GM12878 (cell line): Measurements from ENCODE around the gene RHBDF2. TPM values are rescaled to one million over a fixed set of nuclear protein-coding genes. Genes with fewer than 3 reads are reported as not detected.
A peak's percentile ranks its signal among the peaks of the same experiment; 100 is the strongest.

Experiments used
- ATAC-seq: fragments of 200-7000 bp; cut with Tn5 transposase; 3 replicates; pipeline ENCODE4 v1.9.1; 2020; ENCODE audit warnings: mild to moderate bottlenecking, moderate library complexity
- BruUV-seq: library from RNA; stranded (reverse); fragments of 400-500 nt; replicated peaks from 2 replicates; lab custom pipeline; 2021; lab: Mats Ljungman, UMichigan
- CTCF ChIA-PET: fragments of 300-600 bp; sonication (Branson Sonifier 250); formaldehyde crosslinking; extraction: SDS; loops from one replicate; lab custom pipeline; 2021; ENCODE audit warnings: inconsistent platforms; lab: Yijun Ruan, JAX
- POLR2A ChIA-PET: fragments of 350-600 bp; formaldehyde crosslinking; extraction: SDS; loops from one replicate; lab custom pipeline; 2021; ENCODE audit warnings: inconsistent platforms; lab: Charles Lee
- RAD21 ChIA-PET: fragments of 300-600 bp; sonication (Branson Sonifier 250); formaldehyde crosslinking; loops from one replicate; lab custom pipeline; 2023; ENCODE audit warnings: antibody characterized with exemption; ENCODE audit not compliant: unreplicated experiment; lab: Charles Lee
- SMC1A ChIA-PET: fragments of 300-600 bp; sonication (Branson Sonifier 250); formaldehyde crosslinking; loops from one replicate; lab custom pipeline; 2023; ENCODE audit not compliant: unreplicated experiment, uncharacterized antibody; lab: Charles Lee
- DNase-seq: peaks from one replicate; pipeline ENCODE4 v3.0.0-alpha.2; 2011; ENCODE audit warnings: low read depth, low spot score
- FAIRE-seq: peaks from 3 replicates; lab custom pipeline; 2011; peaks lifted over from hg19 to GRCh38; lab: Jason Lieb, UNC
- H2AFZ ChIP-seq: 2 replicates; pipeline ENCODE4 v1.6.0; 2011; ENCODE audit warnings: low read depth, low read length, control low read depth; ENCODE audit not compliant: control insufficient read depth
- H3K27ac ChIP-seq: 2 replicates; pipeline ENCODE4 v1.5.1; 2011; ENCODE audit warnings: control low read depth; ENCODE audit not compliant: control insufficient read depth, insufficient read depth
- H3K27me3 ChIP-seq, 2 experiments: replicated peaks in 1 of 2; 2 replicates each; pipeline versions ENCODE4 v1.6.0 to v1.6.1; 2011; ENCODE audit warnings: low read length in 1 of 2; ENCODE audit not compliant: control insufficient read depth in 2 of 2, insufficient read depth in 2 of 2
- H3K36me3 ChIP-seq, 2 experiments: 2 replicates each; pipeline ENCODE4 v1.5.1; 2011; ENCODE audit warnings: low read length in 1 of 2; ENCODE audit not compliant: control insufficient read depth in 2 of 2, insufficient read depth in 2 of 2
- H3K4me1 ChIP-seq: 2 replicates; pipeline ENCODE4 v1.6.1; 2011; ENCODE audit warnings: mild to moderate bottlenecking, low read length, moderate library complexity, mixed read lengths; ENCODE audit not compliant: control insufficient read depth, insufficient read depth
- H3K4me2 ChIP-seq: 2 replicates; pipeline ENCODE4 v1.6.0; 2011; ENCODE audit warnings: control low read depth; ENCODE audit not compliant: control insufficient read depth, insufficient read depth
- H3K4me3 ChIP-seq: fragments of 200-600 bp; sonication (generic); 2 replicates; pipeline ENCODE4 v1.5.1; 2016
- H3K79me2 ChIP-seq: 2 replicates; pipeline ENCODE4 v1.6.0; 2011; ENCODE audit warnings: low read length; ENCODE audit not compliant: control insufficient read depth, insufficient read depth
- H3K9ac ChIP-seq: 2 replicates; pipeline ENCODE4 v1.8.0; 2011; ENCODE audit warnings: low read length, control low read depth, mixed read lengths; ENCODE audit not compliant: control insufficient read depth, insufficient read depth
- H3K9me3 ChIP-seq: replicated peaks from 3 replicates; pipeline ENCODE4 v1.5.1; 2011; ENCODE audit warnings: mild to moderate bottlenecking, low read length; ENCODE audit not compliant: control insufficient read depth, insufficient read depth
- H4K20me1 ChIP-seq: 2 replicates; pipeline ENCODE4 v1.6.0; 2011; ENCODE audit not compliant: control insufficient read depth, insufficient read depth
- EP300 ChIP-seq, 2 experiments: fragments of 150-350 bp in 1 of 2; IDR thresholded peaks; 2 replicates each; pipeline ENCODE4 v1.6.1; 2011 to 2012; ENCODE audit warnings: low read depth in 2 of 2, low read length in 2 of 2, borderline replicate concordance in 1 of 2, improper control_type of control experiment in 1 of 2, inconsistent platforms in 1 of 2; ENCODE audit not compliant: control insufficient read depth in 1 of 2
- MTA2 ChIP-seq: fragments of 450-650 bp; IDR thresholded peaks from 2 replicates; pipeline ENCODE4 v1.6.1; 2016; ENCODE audit warnings: low read depth, mild to moderate bottlenecking, moderate library complexity
- PAX5 ChIP-seq: IDR thresholded peaks from 2 replicates; pipeline ENCODE4 v1.6.1; 2011; ENCODE audit warnings: low read depth, low read length, borderline replicate concordance
- SMC3 ChIP-seq: IDR thresholded peaks from 2 replicates; pipeline ENCODE4 v1.6.1; 2011; ENCODE audit warnings: low read length, improper control_type of control experiment, borderline replicate concordance
- TCF12 ChIP-seq: IDR thresholded peaks from 2 replicates; pipeline ENCODE4 v1.6.1; 2011; ENCODE audit warnings: low read depth, mild to moderate bottlenecking, low read length
- WGBS: methylation state at CpG from one replicate; pipeline ENCODE4 v1.1.6; 2016; ENCODE audit warnings: low lambda C conversion rate; ENCODE audit not compliant: insufficient replicate concordance, insufficient coverage; ENCODE audit errors: missing lambda C conversion rate; 5-methylcytosine and 5-hydroxymethylcytosine counted together
- in situ Hi-C: fragments of 300-500 bp; cut with MboI; formaldehyde crosslinking; loops from 9 replicates; pipeline ENCODE4 v1.14.3; 2018; ENCODE audit warnings: mixed read lengths
- intact Hi-C: fragments of 100-400 bp; cut with micrococcal nuclease; formaldehyde crosslinking; loops from one replicate; pipeline ENCODE4 v1.14.2; 2022; ENCODE audit not compliant: unreplicated experiment
- polyA plus RNA-seq, 11 experiments: library from polyadenylated mRNA; depleted of rRNA in 4 of 11; unstranded in 6 of 11; stranded (reverse) in 5 of 11; fragments of >200 nt; fragmentation: Nextera tagmentation in 4 of 11; fragmentation: Illumina TruSeq in 1 of 11; extraction: Ambion mirVana in 4 of 11; extraction: Trizol in 1 of 11; gene quantifications; 1 replicate in 1 of 11; 2 replicates in 10 of 11; pipeline versions ENCODE4 v1.2.1 to v1.2.3, GENCODE V29; 2011 to 2016; ENCODE audit warnings: inconsistent platforms in 2 of 11, missing spikeins in 2 of 11, low read depth in 1 of 11
- total RNA-seq, 4 experiments: library from RNA; depleted of rRNA in 3 of 4; stranded (reverse); fragments of >200 nt in 3 of 4; fragmentation: Illumina TruSeq in 1 of 4; extraction: Trizol in 1 of 4; gene quantifications; 2 replicates each; pipeline versions ENCODE4 v1.2.1 to v1.2.3, GENCODE V29; 2013 to 2021
- TF ChIP-seq, protein P1 (sequence below): fragments of 450-650 bp; IDR thresholded peaks from 2 replicates; pipeline ENCODE4 v1.6.1; 2017; ENCODE audit warnings: mild to moderate bottlenecking, moderate library complexity
- TF ChIP-seq, protein P2 (sequence below): fragments of 450-650 bp; IDR thresholded peaks from 2 replicates; pipeline ENCODE4 v1.6.1; 2016; ENCODE audit warnings: mild to moderate bottlenecking, moderate library complexity, borderline replicate concordance
- TF ChIP-seq, protein P3 (sequence below): IDR thresholded peaks from 2 replicates; pipeline ENCODE4 v1.6.1; 2012; ENCODE audit warnings: mild to moderate bottlenecking, low read depth, low read length

RHBDF2 gene
- total and polyA plus RNA-seq, 10 of the 15 experiments (the other 5 are each of a cell fraction or from before 2014, with no cell fraction given): 0.97 to 43.0 (median 18.7) TPM

- BruUV-seq: no TSS peak
- CTCF ChIA-PET: interaction anchor here (1.0 to 3.5 kb wide), 9 partner anchors 8 to 84 kb away, joined by 3 to 35 read pairs (median 4); partner anchors contain the start of genes AANAT and RHBDF2
- peak; percentile 75 for FAIRE-seq
- Histone ChIP-seq H3K27me3 (no peaks in the 10 kb centered on the region), H4K20me1 (no peaks in the 10 kb centered on the region), H2AFZ (peak overlapping the region; percentile 10; the same call in 1 of the 2 replicates), H3K36me3 (no peaks in the 10 kb centered on the region; a peak in 3 of 4 replicates), H3K4me3 (peak overlapping the region; percentile 47; the same call in 1 of the 2 replicates), H3K27ac (peak overlapping the region; percentile 80), H3K9ac (peak overlapping the region; percentile 40), H3K9me3 (no peaks in the 10 kb centered on the region), H3K4me1 (peaks cover 60% of the 10 kb centered on the region), H3K79me2 (peaks cover 42% of the 10 kb centered on the region), H3K4me2 (peak overlapping the region; percentile 83)
- DNase-seq: peak; percentile 58
- 10% methylated on average over 11 of the region's 11 CpGs for WGBS
- RAD21 ChIA-PET: interaction anchor here (0.7 to 6.4 kb wide), 13 partner anchors 9 to 315 kb away, joined by 3 to 50 read pairs (median 3); partner anchors contain the start of gene RHBDF2
- peak; percentile 70 for ATAC-seq
- SMC1A ChIA-PET: interaction anchor here (1.1 to 4.6 kb wide), 5 partner anchors 10 to 36 kb away, joined by 4 to 49 read pairs (median 11); partner anchors contain the start of gene AANAT
- intact Hi-C loops (no loop called here), in situ Hi-C loops (no loop called here)
- POLR2A ChIA-PET: interaction anchor here (0.7 to 4.1 kb wide), 9 partner anchors 9 to 637 kb away, joined by 3 to 49 read pairs (median 3); partner anchors contain the start of genes RHBDF2 and WBP2
- TF ChIP-seq SMC3: no peak
- TF ChIP-seq, protein P1, sequence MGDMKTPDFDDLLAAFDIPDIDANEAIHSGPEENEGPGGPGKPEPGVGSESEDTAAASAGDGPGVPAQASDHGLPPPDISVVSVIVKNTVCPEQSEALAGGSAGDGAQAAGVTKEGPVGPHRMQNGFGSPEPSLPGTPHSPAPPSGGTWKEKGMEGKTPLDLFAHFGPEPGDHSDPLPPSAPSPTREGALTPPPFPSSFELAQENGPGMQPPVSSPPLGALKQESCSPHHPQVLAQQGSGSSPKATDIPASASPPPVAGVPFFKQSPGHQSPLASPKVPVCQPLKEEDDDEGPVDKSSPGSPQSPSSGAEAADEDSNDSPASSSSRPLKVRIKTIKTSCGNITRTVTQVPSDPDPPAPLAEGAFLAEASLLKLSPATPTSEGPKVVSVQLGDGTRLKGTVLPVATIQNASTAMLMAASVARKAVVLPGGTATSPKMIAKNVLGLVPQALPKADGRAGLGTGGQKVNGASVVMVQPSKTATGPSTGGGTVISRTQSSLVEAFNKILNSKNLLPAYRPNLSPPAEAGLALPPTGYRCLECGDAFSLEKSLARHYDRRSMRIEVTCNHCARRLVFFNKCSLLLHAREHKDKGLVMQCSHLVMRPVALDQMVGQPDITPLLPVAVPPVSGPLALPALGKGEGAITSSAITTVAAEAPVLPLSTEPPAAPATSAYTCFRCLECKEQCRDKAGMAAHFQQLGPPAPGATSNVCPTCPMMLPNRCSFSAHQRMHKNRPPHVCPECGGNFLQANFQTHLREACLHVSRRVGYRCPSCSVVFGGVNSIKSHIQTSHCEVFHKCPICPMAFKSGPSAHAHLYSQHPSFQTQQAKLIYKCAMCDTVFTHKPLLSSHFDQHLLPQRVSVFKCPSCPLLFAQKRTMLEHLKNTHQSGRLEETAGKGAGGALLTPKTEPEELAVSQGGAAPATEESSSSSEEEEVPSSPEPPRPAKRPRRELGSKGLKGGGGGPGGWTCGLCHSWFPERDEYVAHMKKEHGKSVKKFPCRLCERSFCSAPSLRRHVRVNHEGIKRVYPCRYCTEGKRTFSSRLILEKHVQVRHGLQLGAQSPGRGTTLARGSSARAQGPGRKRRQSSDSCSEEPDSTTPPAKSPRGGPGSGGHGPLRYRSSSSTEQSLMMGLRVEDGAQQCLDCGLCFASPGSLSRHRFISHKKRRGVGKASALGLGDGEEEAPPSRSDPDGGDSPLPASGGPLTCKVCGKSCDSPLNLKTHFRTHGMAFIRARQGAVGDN: 0 out of 2 replicates have a peak, but pooled peaks have one; percentile 32
- TF ChIP-seq, protein P2, sequence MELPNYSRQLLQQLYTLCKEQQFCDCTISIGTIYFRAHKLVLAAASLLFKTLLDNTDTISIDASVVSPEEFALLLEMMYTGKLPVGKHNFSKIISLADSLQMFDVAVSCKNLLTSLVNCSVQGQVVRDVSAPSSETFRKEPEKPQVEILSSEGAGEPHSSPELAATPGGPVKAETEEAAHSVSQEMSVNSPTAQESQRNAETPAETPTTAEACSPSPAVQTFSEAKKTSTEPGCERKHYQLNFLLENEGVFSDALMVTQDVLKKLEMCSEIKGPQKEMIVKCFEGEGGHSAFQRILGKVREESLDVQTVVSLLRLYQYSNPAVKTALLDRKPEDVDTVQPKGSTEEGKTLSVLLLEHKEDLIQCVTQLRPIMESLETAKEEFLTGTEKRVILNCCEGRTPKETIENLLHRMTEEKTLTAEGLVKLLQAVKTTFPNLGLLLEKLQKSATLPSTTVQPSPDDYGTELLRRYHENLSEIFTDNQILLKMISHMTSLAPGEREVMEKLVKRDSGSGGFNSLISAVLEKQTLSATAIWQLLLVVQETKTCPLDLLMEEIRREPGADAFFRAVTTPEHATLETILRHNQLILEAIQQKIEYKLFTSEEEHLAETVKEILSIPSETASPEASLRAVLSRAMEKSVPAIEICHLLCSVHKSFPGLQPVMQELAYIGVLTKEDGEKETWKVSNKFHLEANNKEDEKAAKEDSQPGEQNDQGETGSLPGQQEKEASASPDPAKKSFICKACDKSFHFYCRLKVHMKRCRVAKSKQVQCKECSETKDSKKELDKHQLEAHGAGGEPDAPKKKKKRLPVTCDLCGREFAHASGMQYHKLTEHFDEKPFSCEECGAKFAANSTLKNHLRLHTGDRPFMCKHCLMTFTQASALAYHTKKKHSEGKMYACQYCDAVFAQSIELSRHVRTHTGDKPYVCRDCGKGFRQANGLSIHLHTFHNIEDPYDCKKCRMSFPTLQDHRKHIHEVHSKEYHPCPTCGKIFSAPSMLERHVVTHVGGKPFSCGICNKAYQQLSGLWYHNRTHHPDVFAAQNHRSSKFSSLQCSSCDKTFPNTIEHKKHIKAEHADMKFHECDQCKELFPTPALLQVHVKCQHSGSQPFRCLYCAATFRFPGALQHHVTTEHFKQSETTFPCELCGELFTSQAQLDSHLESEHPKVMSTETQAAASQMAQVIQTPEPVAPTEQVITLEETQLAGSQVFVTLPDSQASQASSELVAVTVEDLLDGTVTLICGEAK: no peak
- TF ChIP-seq, protein P3, sequence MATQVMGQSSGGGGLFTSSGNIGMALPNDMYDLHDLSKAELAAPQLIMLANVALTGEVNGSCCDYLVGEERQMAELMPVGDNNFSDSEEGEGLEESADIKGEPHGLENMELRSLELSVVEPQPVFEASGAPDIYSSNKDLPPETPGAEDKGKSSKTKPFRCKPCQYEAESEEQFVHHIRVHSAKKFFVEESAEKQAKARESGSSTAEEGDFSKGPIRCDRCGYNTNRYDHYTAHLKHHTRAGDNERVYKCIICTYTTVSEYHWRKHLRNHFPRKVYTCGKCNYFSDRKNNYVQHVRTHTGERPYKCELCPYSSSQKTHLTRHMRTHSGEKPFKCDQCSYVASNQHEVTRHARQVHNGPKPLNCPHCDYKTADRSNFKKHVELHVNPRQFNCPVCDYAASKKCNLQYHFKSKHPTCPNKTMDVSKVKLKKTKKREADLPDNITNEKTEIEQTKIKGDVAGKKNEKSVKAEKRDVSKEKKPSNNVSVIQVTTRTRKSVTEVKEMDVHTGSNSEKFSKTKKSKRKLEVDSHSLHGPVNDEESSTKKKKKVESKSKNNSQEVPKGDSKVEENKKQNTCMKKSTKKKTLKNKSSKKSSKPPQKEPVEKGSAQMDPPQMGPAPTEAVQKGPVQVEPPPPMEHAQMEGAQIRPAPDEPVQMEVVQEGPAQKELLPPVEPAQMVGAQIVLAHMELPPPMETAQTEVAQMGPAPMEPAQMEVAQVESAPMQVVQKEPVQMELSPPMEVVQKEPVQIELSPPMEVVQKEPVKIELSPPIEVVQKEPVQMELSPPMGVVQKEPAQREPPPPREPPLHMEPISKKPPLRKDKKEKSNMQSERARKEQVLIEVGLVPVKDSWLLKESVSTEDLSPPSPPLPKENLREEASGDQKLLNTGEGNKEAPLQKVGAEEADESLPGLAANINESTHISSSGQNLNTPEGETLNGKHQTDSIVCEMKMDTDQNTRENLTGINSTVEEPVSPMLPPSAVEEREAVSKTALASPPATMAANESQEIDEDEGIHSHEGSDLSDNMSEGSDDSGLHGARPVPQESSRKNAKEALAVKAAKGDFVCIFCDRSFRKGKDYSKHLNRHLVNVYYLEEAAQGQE: no peak
- peak; percentile 48; the same call in 1 of the 2 replicates for TF ChIP-seq PAX5
- peak; percentile 60; the same call in 1 of the 2 replicates for TF ChIP-seq MTA2
- peak in 1 of 2 experiments; percentile 42; a peak in 1 of 4 replicates for TF ChIP-seq EP300 (IDR thresholded peaks at IDR 0.05; ENCODE audit: borderline replicate concordance in 1 of 2, control insufficient read depth in 1 of 2, low read depth in 2 of 2, low read length in 2 of 2)
- TF ChIP-seq TCF12: peak; percentile 75
Measured at GRCh38 chr17:76492123-76492988, 8.9 kb downstream of the RHBDF2 start.
